Inflammatory macrophage (primary cell): ENCODE data around the gene ZNF891.
A peak's percentile ranks its signal among the peaks of the same experiment; 100 is the strongest.

ENCODE experiments used
- DNase-seq, 2 donors: peaks; one replicate each; pipeline ENCODE4 v3.0.0-alpha.2; 2020 to 2022
- total RNA-seq, 18 experiments: gene quantifications; one replicate each; lab custom pipeline; 2026; ENCODE audit warnings: mixed read lengths in 6 of 18, inconsistent platforms in 2 of 18; lab: John Stamatoyannopoulos, UW

Gene ZNF891
- total RNA-seq, result 0.23 to 7.0 (median 2.0) reads per million in 18 experiments

GRCh38 chr12:133130038-133130807 lies at the start of gene ZNF891, which contains the start of gene ZNF10:
Gene ZNF891 (minus strand): TSS chr12:133130274. CDS start chr12:133121918, 8,356 bp downstream.
Gene ZNF10 (plus strand): TSS chr12:133130627. CDS start chr12:133144493, 13,866 bp downstream.
- peak; percentile 93 to 96 for DNase-seq

GRCh38 chr12:133174901-133175300 lies 44.8 kb upstream of the ZNF891 start:
- DNase-seq, result no peak

- no peak for DNase-seq
These were observed 42.4 kb upstream of the ZNF891 start for GRCh38 chr12:133172491-133172890.

- DNase-seq, result no peak
These were observed 35.7 kb upstream of the ZNF891 start for GRCh38 chr12:133165776-133166175.

GRCh38 chr12:133156125-133156690 lies 26.1 kb upstream of the ZNF891 start:
- no peak for DNase-seq

GRCh38 chr12:133145981-133146380 lies 15.9 kb upstream of the ZNF891 start:
- DNase-seq, result no peak

- no peak for DNase-seq
These were observed 5.7 kb upstream of the ZNF891 start for GRCh38 chr12:133135747-133136146.

GRCh38 chr12:133130808-133131128 lies 694 bp upstream of the ZNF891 start:
- DNase-seq, result peak in 1 of 2 donors; percentile 1

GRCh38 chr12:133129368-133130037 lies 571 bp downstream of the ZNF891 start:
- no peak for DNase-seq

- no peak for DNase-seq
These were observed 5.4 kb downstream of the ZNF891 start for GRCh38 chr12:133124674-133125073.

GRCh38 chr12:133120385-133121191 lies 9.5 kb downstream of the ZNF891 start:
- no peak for DNase-seq

GRCh38 chr12:133108150-133108549 lies 21.9 kb downstream of the ZNF891 start:
- DNase-seq, result no peak

GRCh38 chr12:133107121-133107520 lies 23.0 kb downstream of the ZNF891 start:
- no peak for DNase-seq

GRCh38 chr12:133106253-133106652 lies 23.8 kb downstream of the ZNF891 start:
- DNase-seq, result no peak

- DNase-seq, result no peak
These were observed 24.5 kb downstream of the ZNF891 start for GRCh38 chr12:133105620-133106019.

- DNase-seq, result no peak
These were observed 46.7 kb downstream of the ZNF891 start for GRCh38 chr12:133083345-133083744.

GRCh38 chr12:133081159-133081780 lies 48.8 kb downstream of the ZNF891 start:
- peak in 1 of 2 donors; percentile 1 for DNase-seq

- peak; percentile 97 to 98 for DNase-seq
These were observed 49.5 kb downstream of the ZNF891 start, which contains the start of gene ZNF140 for GRCh38 chr12:133080368-133081158. Gene ZNF140 (plus strand): TSS chr12:133080923. CDS start chr12:133081321, 398 bp downstream.

- DNase-seq, result peak; percentile 98 to 100
These were observed 50.1 kb downstream of the ZNF891 start for GRCh38 chr12:133080026-133080367.

- no peak for DNase-seq
These were observed 56.2 kb downstream of the ZNF891 start for GRCh38 chr12:133073836-133074235.

GRCh38 chr12:133063556-133063955 lies 66.5 kb downstream of the ZNF891 start:
- DNase-seq, result no peak
